ENCODE results near the gene UBE2U. TPM values are rescaled to one million over a fixed set of nuclear protein-coding genes. Genes with fewer than 3 reads are reported as not detected.

UBE2U gene
- total and polyA plus RNA-seq, 2 experiments from 2014 or later = not detected

- Histone ChIP-seq H3K36me3 (ENCODE audit: insufficient read depth) (no peaks in the 10 kb centered on the region), H3K4me3 (no peak overlapping the region), H4K20me1 (replicated peaks; ENCODE audit: insufficient read depth) (no peaks in the 10 kb centered on the region), H3K4me2 (no peak overlapping the region), H2AFZ (no peak overlapping the region), H3K27me3 (ENCODE audit: insufficient read depth) (no peaks in the 10 kb centered on the region), H3K9me2 (ENCODE audit: insufficient read depth) (no peaks in the 10 kb centered on the region), H3F3A (replicated peaks; ENCODE audit: low read depth) (no peaks in the 10 kb centered on the region), H3K4me1 (ENCODE audit: insufficient read depth) (no peaks in the 10 kb centered on the region), H3K27ac (ENCODE audit: low read depth) (no peak overlapping the region), H3K79me2 (replicated peaks; ENCODE audit: insufficient read depth) (no peaks in the 10 kb centered on the region)
- Mint-ChIP-seq H3K27ac (no peak overlapping the region), H3K4me3 (no peak overlapping the region), H3K9me3 (no peaks in the 10 kb centered on the region), H3K36me3 (ENCODE audit: low read depth) (no peaks in the 10 kb centered on the region), H3K27me3 (ENCODE audit: insufficient read depth, low read depth, poor library complexity) (no peaks in the 10 kb centered on the region), H3K4me1 (peaks cover 3% of the 10 kb centered on the region; the same call in 2 of the 3 replicates)
- DNase-seq (ENCODE audit: low spot score) (no peak), ATAC-seq (no peak)
- no peak for TF ChIP-seq CREB1 (CRISPR knock-in tag; IDR thresholded peaks at IDR 0.05; ENCODE audit: low read depth)
- no peak for TF ChIP-seq ZNF114 (CRISPR knock-in tag; IDR thresholded peaks at IDR 0.05)
- TF ChIP-seq EZH2phosphoT487 (IDR thresholded peaks at IDR 0.05; ENCODE audit: unreplicated experiment) = no peak
- no peak for TF ChIP-seq REST (IDR thresholded peaks at IDR 0.05; ENCODE audit: unreplicated experiment)
- no peak for TF ChIP-seq ETS1 (IDR thresholded peaks at IDR 0.05)
- TF ChIP-seq NANOG (IDR thresholded peaks at IDR 0.05; ENCODE audit: borderline replicate concordance) = no peak
- no peak for TF ChIP-seq JUNB (IDR thresholded peaks at IDR 0.05; ENCODE audit: unreplicated experiment)
- TF ChIP-seq, protein P1, sequence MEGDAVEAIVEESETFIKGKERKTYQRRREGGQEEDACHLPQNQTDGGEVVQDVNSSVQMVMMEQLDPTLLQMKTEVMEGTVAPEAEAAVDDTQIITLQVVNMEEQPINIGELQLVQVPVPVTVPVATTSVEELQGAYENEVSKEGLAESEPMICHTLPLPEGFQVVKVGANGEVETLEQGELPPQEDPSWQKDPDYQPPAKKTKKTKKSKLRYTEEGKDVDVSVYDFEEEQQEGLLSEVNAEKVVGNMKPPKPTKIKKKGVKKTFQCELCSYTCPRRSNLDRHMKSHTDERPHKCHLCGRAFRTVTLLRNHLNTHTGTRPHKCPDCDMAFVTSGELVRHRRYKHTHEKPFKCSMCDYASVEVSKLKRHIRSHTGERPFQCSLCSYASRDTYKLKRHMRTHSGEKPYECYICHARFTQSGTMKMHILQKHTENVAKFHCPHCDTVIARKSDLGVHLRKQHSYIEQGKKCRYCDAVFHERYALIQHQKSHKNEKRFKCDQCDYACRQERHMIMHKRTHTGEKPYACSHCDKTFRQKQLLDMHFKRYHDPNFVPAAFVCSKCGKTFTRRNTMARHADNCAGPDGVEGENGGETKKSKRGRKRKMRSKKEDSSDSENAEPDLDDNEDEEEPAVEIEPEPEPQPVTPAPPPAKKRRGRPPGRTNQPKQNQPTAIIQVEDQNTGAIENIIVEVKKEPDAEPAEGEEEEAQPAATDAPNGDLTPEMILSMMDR (conservative IDR thresholded peaks at IDR 0.05; ENCODE audit: low read depth in 2 of 2) = no peak
- no peak for TF ChIP-seq STAT1 (IDR thresholded peaks at IDR 0.05; ENCODE audit: unreplicated experiment)
- no peak for TF ChIP-seq EZH2 (IDR thresholded peaks at IDR 0.05; ENCODE audit: low read depth, unreplicated experiment)
- TF ChIP-seq, protein P2, sequence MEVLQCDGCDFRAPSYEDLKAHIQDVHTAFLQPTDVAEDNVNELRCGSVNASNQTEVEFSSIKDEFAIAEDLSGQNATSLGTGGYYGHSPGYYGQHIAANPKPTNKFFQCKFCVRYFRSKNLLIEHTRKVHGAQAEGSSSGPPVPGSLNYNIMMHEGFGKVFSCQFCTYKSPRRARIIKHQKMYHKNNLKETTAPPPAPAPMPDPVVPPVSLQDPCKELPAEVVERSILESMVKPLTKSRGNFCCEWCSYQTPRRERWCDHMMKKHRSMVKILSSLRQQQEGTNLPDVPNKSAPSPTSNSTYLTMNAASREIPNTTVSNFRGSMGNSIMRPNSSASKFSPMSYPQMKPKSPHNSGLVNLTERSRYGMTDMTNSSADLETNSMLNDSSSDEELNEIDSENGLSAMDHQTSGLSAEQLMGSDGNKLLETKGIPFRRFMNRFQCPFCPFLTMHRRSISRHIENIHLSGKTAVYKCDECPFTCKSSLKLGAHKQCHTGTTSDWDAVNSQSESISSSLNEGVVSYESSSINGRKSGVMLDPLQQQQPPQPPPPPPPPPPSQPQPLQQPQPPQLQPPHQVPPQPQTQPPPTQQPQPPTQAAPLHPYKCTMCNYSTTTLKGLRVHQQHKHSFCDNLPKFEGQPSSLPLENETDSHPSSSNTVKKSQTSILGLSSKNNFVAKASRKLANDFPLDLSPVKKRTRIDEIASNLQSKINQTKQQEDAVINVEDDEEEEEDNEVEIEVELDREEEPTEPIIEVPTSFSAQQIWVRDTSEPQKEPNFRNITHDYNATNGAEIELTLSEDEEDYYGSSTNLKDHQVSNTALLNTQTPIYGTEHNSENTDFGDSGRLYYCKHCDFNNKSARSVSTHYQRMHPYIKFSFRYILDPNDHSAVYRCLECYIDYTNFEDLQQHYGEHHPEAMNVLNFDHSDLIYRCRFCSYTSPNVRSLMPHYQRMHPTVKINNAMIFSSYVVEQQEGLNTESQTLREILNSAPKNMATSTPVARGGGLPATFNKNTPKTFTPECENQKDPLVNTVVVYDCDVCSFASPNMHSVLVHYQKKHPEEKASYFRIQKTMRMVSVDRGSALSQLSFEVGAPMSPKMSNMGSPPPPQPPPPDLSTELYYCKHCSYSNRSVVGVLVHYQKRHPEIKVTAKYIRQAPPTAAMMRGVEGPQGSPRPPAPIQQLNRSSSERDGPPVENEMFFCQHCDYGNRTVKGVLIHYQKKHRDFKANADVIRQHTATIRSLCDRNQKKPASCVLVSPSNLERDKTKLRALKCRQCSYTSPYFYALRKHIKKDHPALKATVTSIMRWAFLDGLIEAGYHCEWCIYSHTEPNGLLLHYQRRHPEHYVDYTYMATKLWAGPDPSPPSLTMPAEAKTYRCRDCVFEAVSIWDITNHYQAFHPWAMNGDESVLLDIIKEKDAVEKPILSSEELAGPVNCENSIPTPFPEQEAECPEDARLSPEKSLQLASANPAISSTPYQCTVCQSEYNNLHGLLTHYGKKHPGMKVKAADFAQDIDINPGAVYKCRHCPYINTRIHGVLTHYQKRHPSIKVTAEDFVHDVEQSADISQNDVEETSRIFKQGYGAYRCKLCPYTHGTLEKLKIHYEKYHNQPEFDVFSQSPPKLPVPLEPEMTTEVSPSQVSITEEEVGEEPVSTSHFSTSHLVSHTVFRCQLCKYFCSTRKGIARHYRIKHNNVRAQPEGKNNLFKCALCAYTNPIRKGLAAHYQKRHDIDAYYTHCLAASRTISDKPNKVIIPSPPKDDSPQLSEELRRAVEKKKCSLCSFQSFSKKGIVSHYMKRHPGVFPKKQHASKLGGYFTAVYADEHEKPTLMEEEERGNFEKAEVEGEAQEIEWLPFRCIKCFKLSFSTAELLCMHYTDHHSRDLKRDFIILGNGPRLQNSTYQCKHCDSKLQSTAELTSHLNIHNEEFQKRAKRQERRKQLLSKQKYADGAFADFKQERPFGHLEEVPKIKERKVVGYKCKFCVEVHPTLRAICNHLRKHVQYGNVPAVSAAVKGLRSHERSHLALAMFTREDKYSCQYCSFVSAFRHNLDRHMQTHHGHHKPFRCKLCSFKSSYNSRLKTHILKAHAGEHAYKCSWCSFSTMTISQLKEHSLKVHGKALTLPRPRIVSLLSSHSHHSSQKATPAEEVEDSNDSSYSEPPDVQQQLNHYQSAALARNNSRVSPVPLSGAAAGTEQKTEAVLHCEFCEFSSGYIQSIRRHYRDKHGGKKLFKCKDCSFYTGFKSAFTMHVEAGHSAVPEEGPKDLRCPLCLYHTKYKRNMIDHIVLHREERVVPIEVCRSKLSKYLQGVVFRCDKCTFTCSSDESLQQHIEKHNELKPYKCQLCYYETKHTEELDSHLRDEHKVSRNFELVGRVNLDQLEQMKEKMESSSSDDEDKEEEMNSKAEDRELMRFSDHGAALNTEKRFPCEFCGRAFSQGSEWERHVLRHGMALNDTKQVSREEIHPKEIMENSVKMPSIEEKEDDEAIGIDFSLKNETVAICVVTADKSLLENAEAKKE (CRISPR knock-in tag; IDR thresholded peaks at IDR 0.05) = no peak
- TF ChIP-seq POLR2AphosphoS5 (IDR thresholded peaks at IDR 0.05; ENCODE audit: low read depth) = no peak
- no peak for TF ChIP-seq ZNF331 (CRISPR knock-in tag; IDR thresholded peaks at IDR 0.05; ENCODE audit: low read depth)
These were observed 28.2 kb downstream of the UBE2U start for GRCh38 chr1:64231654-64232053.

All from GM23338 (cell line).